ENCODE data around the gene UQCRC1.

DNA sequence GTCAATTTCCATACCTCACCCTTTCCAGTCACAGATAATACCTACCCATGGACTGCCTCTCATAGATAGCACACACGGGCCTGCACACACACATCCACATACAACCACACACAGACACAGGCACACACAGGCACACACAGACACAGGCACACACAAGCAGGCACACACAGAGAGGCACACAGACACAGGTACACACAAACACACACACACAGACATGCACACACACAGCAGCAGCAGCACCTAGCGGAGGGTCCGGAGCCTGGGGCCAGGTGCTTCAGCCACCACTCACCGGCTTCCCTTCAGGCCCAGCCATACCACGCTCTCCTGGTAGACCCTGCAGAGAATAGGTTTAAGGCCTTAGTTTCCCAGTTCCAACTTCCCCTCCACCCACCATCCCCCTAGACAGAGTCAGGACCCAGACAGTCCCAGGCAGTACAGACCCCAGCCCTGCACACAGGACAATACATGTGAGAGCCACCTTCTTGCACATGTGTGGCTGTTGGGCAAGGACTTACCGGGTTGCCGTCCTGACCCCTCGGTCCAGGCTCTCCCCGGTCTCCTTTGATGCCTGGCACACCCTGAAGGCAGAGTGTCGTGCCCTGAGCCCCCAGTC lies 35.4 kb downstream of the UQCRC1 start:
- no peak for TF ChIP-seq EZH2 (IDR thresholded peaks at IDR 0.05; ENCODE audit: borderline replicate concordance)
- TF ChIP-seq, protein P1, sequence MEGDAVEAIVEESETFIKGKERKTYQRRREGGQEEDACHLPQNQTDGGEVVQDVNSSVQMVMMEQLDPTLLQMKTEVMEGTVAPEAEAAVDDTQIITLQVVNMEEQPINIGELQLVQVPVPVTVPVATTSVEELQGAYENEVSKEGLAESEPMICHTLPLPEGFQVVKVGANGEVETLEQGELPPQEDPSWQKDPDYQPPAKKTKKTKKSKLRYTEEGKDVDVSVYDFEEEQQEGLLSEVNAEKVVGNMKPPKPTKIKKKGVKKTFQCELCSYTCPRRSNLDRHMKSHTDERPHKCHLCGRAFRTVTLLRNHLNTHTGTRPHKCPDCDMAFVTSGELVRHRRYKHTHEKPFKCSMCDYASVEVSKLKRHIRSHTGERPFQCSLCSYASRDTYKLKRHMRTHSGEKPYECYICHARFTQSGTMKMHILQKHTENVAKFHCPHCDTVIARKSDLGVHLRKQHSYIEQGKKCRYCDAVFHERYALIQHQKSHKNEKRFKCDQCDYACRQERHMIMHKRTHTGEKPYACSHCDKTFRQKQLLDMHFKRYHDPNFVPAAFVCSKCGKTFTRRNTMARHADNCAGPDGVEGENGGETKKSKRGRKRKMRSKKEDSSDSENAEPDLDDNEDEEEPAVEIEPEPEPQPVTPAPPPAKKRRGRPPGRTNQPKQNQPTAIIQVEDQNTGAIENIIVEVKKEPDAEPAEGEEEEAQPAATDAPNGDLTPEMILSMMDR (IDR thresholded peaks at IDR 0.05; ENCODE audit: poor library complexity) = no peak
- no peak for TF ChIP-seq EZH2phosphoT487 (IDR thresholded peaks at IDR 0.05; ENCODE audit: low read depth, severe bottlenecking, unreplicated experiment)
